Endometrial microvascular endothelial cells (primary cell): ENCODE data around the gene LRRFIP1. TPM values are rescaled to one million over a fixed set of nuclear protein-coding genes. Genes with fewer than 3 reads are reported as not detected.
"Not testable (repeated sequence)": the region's sequence is repeated elsewhere in the genome, so short reads cannot be mapped to it uniquely, and the experiment has no call there.

Source experiments
- in situ Hi-C: cut with HindIII; loops from 2 replicates; pipeline ENCODE4 v1.10.0; 2017; ENCODE audit warnings: low sequenced_read_pairs, low pct_unique_long_range_greater_than_20kb; ENCODE audit errors: inconsistent ontology term
- total RNA-seq: library from RNA; depleted of rRNA; stranded (reverse); fragments of >200 nt; gene quantifications from one replicate; pipeline ENCODE4 v1.2.3, GENCODE V29; 2015; ENCODE audit errors: inconsistent ontology term

Gene LRRFIP1
- total RNA-seq, 1 donor from 2014 or later: 119 TPM

GRCh38 chr2:237671466-237672138 is 44.2 kb downstream of the LRRFIP1 start:
- in situ Hi-C loops: no loop called here

GRCh38 chr2:237672731-237673129 is 45.3 kb downstream of the LRRFIP1 start:
- in situ Hi-C loops: no loop called here

- in situ Hi-C loops: no loop called here
Observed at GRCh38 chr2:237673130-237674001, 46.0 kb downstream of the LRRFIP1 start.

- in situ Hi-C loops: no loop called here
Observed at GRCh38 chr2:237674731-237675276, 47.4 kb downstream of the LRRFIP1 start.

GRCh38 chr2:237675316-237675715 is 47.9 kb downstream of the LRRFIP1 start:
- in situ Hi-C loops: no loop called here

GRCh38 chr2:237680702-237681478 is 53.5 kb downstream of the LRRFIP1 start:
- in situ Hi-C loops: loop anchor here (5.0 kb wide), 2 partner anchors 46 to 79 kb away; no protein-coding TSS in a partner anchor

GRCh38 chr2:237682151-237682550 is 54.8 kb downstream of the LRRFIP1 start:
- in situ Hi-C loops: loop anchor here (5.0 kb wide), 2 partner anchors 45 to 80 kb away; no protein-coding TSS in a partner anchor

GRCh38 chr2:237682856-237683670 is 55.7 kb downstream of the LRRFIP1 start:
- in situ Hi-C loops: loop anchor here (5.0 kb wide), 2 partner anchors 44 to 81 kb away; no protein-coding TSS in a partner anchor

- in situ Hi-C loops: no loop called here
Observed at GRCh38 chr2:237685408-237685807, 58.0 kb downstream of the LRRFIP1 start.

- in situ Hi-C loops: no loop called here
Observed at GRCh38 chr2:237686659-237687136, 59.3 kb downstream of the LRRFIP1 start.

GRCh38 chr2:237688081-237688480 is 60.7 kb downstream of the LRRFIP1 start:
- in situ Hi-C loops: no loop called here

GRCh38 chr2:237688541-237688940 is 61.2 kb downstream of the LRRFIP1 start:
- in situ Hi-C loops: not testable (repeated sequence)

GRCh38 chr2:237689336-237690131 is 62.1 kb downstream of the LRRFIP1 start:
- in situ Hi-C loops: no loop called here

- in situ Hi-C loops: no loop called here
Observed at GRCh38 chr2:237691029-237691907, 63.9 kb downstream of the LRRFIP1 start.

GRCh38 chr2:237691908-237692600 is 64.7 kb downstream of the LRRFIP1 start:
- in situ Hi-C loops: no loop called here
